Erythroblast (primary cell): ENCODE results near the gene GATA6.

Experiments used
- GATA1 ChIP-seq: IDR thresholded peaks from 2 replicates; pipeline ENCODE4 v1.6.1; 2011; ENCODE audit warnings: low read depth, mild to moderate bottlenecking, control low read depth, low read length, moderate library complexity
- POLR2A ChIP-seq: IDR thresholded peaks from 2 replicates; pipeline ENCODE4 v1.6.1; 2011; ENCODE audit warnings: mild to moderate bottlenecking, low read length

- no peak for TF ChIP-seq POLR2A
- TF ChIP-seq GATA1 = no peak
These were observed 13.7 kb downstream of the GATA6 start for GRCh38 chr18:22182884-22183697.
